Esophagus (tissue), 2 donors: Measurements from ENCODE around the gene USF3. TPM values are rescaled to one million over a fixed set of nuclear protein-coding genes. Genes with fewer than 3 reads are reported as not detected.

Experiments used
- H3K27ac ChIP-seq, 2 donors: one replicate each; pipeline ENCODE4 v1.5.1; 2013; ENCODE audit warnings: low read depth in 2 of 2, mild to moderate bottlenecking in 2 of 2, inconsistent platforms in 1 of 2, low read length in 1 of 2, moderate library complexity in 1 of 2
- H3K27me3 ChIP-seq, 2 donors: one replicate each; pipeline ENCODE4 v1.6.1; 2013; ENCODE audit warnings: low read length in 2 of 2, control low read depth in 1 of 2, mild to moderate bottlenecking in 1 of 2; ENCODE audit not compliant: insufficient read depth in 2 of 2, control insufficient read depth in 1 of 2
- H3K36me3 ChIP-seq, 2 donors: one replicate each; pipeline ENCODE4 v1.6.1; 2013; ENCODE audit warnings: low read length in 1 of 2; ENCODE audit not compliant: control insufficient read depth in 2 of 2, insufficient read depth in 2 of 2
- H3K4me1 ChIP-seq, 2 donors: one replicate each; pipeline ENCODE4 v1.6.1; 2013; ENCODE audit warnings: low read length in 1 of 2; ENCODE audit not compliant: control insufficient read depth in 2 of 2, insufficient read depth in 2 of 2
- H3K4me3 ChIP-seq, 2 donors: one replicate each; pipeline ENCODE4 v1.5.1; 2013; ENCODE audit warnings: low read length in 2 of 2, mild to moderate bottlenecking in 2 of 2, low read depth in 1 of 2, moderate library complexity in 1 of 2
- H3K9me3 ChIP-seq, 2 donors: one replicate each; pipeline ENCODE4 v1.6.1; 2013; ENCODE audit warnings: mild to moderate bottlenecking in 2 of 2, low read depth in 1 of 2, low read length in 1 of 2, moderate library complexity in 1 of 2; ENCODE audit not compliant: control insufficient read depth in 2 of 2, insufficient read depth in 1 of 2
- WGBS, 2 donors: extraction: QIAGEN DNeasy Blood & Tissue Kit; methylation state at CpG; one replicate each; pipeline ENCODE4 v1.1.7; 2013; 5-methylcytosine and 5-hydroxymethylcytosine counted together
- polyA plus RNA-seq, 2 donors: library from polyadenylated mRNA; stranded (reverse); fragments of 200-250 nt; gene quantifications; one replicate each; pipeline ENCODE4 v1.2.3, GENCODE V29; 2013
- donor health status: healthy with polysubstance abuse.
- donor health status: Bipolar disorder and iron deficiency.

Gene USF3
- polyA plus RNA-seq, 2 donors, result 2.9 to 3.8 TPM

DNA sequence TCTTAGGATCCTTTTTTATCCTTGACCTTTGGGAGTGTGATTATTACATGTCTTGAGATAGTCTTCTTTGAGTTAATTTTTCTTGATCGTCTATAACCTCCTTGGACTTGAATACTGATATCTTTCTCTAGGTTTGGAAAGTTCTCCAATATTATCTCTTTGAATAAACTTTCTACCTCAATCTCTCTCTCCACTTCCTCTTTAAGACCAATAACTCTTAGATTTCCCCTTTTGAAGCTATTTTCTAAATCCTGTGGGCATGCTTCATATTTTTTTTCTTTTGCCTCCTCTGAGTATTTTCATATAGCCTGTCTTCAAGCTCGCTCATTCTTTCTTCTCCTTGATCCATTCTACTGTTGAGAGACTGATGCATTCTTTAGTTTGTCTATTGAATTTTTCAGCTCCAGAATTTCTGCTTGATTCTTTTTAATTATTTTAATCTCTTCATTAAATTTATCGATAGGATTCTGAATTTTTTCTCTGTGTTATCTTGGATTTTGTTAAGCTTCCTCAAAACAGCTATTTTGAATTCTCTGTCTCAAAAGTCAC, 12.1 kb downstream of the USF3 start:
- Histone ChIP-seq H3K4me3 (no peak overlapping the region), H3K9me3 (no peaks in the 10 kb centered on the region), H3K27ac (no peak overlapping the region), H3K4me1 (no peaks in the 10 kb centered on the region), H3K36me3 (no peaks in the 10 kb centered on the region), H3K27me3 (no peaks in the 10 kb centered on the region)
- 93 to 94% methylated on average over 3 of the region's 3 CpGs for WGBS, 2 donors

DNA sequence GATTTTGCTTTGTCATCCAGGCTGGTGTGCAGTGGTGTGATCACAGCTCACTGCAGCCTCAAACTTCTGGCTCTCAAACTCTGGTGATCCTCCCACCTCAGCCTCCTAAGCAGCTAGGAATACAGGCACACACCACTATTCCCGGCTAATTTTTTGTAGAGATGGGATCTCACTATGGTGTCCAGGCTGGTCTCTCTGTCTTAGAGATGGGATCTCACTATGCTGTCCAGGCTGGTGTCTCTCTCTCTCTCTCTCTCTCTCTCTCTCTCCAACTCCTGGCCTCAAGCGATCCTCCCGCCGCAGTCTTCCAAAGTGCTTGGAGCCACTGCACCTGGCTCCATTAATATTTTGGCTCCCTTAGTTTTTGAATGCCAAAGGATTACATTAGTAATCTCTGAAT, 17.7 kb downstream of the USF3 start:
- no peaks in the 10 kb centered on the region for H3K27me3 ChIP-seq
- 98 to 99% methylated on average over 4 of the region's 4 CpGs for WGBS, 2 donors
- H3K36me3 ChIP-seq, result peaks cover 0 to 3% of the 10 kb centered on the region in 2 donors
- no peak overlapping the region for H3K4me3 ChIP-seq
- no peak overlapping the region for H3K27ac ChIP-seq
- no peaks in the 10 kb centered on the region for H3K4me1 ChIP-seq
- H3K9me3 ChIP-seq, result no peaks in the 10 kb centered on the region

DNA sequence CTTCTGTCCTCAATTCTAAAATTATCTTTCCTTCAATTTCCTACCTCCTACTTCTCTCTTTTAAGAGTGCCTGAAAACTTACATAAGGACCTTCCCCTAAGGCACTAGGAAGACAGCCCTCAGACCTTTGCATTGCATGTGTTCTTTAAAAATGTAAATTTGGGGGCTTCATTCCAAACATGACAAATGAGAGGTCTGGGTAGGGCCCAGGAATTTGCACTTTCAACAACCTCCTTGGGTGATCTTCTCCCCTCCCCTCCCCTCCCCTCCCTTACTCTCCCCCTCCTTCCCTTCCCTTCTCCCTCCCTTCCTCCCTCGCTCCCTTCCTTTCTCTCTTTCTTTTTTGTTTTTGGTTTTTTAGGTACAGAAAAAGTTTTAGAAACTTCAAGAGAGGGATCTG, 18.7 kb downstream of the USF3 start:
- Histone ChIP-seq H3K9me3 (no peaks in the 10 kb centered on the region), H3K4me3 (no peak overlapping the region), H3K4me1 (no peaks in the 10 kb centered on the region), H3K27ac (no peak overlapping the region), H3K27me3 (no peaks in the 10 kb centered on the region), H3K36me3 (peaks cover 2 to 3% of the 10 kb centered on the region in 2 donors)
- WGBS, 2 donors, result 100% methylated on average over 1 of the region's 1 CpG

DNA sequence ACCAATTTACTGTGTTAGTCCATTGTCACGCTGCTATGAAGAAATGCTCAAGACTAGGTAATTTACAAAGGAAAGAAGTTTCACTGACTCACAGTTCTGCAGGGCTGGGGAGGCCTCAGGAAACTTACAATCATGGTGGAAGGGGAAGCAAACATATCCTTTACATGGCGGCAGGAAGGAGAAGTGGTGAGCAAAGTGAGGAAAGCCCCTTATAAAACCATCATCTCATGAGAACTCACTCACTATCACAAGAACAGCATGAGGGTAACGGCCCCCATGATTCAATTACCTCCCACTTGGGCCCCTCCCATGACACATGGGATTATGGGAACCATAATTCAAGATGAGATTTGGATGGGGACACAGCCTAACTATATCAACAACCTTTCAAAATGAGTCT, 20.2 kb downstream of the USF3 start:
- Histone ChIP-seq H3K4me3 (no peak overlapping the region), H3K27me3 (no peaks in the 10 kb centered on the region), H3K36me3 (peaks cover 2 to 3% of the 10 kb centered on the region in 2 donors), H3K27ac (no peak overlapping the region), H3K4me1 (no peaks in the 10 kb centered on the region), H3K9me3 (no peaks in the 10 kb centered on the region)
- WGBS, 2 donors, result 88 to 94% methylated on average over 3 of the region's 3 CpGs

DNA sequence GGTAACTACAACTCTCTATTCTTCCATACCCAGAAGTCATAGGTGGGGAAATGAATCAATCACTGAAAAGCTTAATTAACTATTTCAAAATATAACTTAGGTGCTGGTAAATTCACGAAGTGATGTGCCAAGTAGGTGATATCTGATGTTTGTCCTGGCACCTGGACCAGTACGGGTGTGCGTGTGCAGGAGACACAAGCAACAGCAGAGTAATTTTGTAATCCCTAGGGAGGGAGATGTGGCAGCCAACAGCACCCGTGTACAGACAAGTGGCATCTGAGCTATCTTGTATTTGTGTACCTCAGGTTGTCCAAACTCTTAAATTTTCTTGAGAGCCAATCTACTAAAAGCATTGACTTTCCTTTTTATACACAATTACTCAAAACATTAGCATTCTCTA, 22.8 kb downstream of the USF3 start:
- H3K9me3 ChIP-seq, result no peaks in the 10 kb centered on the region
- H3K36me3 ChIP-seq, result peaks cover 2 to 3% of the 10 kb centered on the region in 2 donors
- 68 to 71% methylated on average over 4 of the region's 4 CpGs for WGBS, 2 donors
- no peak overlapping the region for H3K4me3 ChIP-seq
- H3K27ac ChIP-seq, result no peak overlapping the region
- H3K27me3 ChIP-seq, result no peaks in the 10 kb centered on the region
- no peaks in the 10 kb centered on the region for H3K4me1 ChIP-seq

DNA sequence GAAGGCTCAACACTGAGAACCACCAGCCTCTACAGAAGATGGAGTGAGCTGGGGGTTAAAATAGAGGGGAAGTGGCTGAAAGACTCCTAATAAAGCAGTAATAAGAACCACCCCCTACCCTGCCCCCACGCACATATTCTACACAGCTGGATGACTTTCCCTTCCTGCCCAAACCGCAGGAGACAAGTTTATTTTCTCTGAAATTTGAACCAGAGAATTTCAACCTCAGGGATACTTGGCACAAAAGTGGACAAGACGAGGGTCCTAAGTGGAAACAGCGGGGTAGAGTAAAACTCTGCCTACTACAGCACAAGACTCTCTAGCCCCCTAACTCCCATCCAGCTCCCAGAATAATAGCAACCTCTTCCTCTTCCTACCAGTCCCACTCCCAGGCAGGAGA, 28.4 kb downstream of the USF3 start:
- Histone ChIP-seq H3K27ac (no peak overlapping the region), H3K4me1 (no peaks in the 10 kb centered on the region), H3K27me3 (no peaks in the 10 kb centered on the region), H3K36me3 (peaks cover 0 to 2% of the 10 kb centered on the region in 2 donors), H3K4me3 (no peak overlapping the region), H3K9me3 (no peaks in the 10 kb centered on the region)
- WGBS, 2 donors, result 68 to 71% methylated on average over 4 of the region's 4 CpGs

DNA sequence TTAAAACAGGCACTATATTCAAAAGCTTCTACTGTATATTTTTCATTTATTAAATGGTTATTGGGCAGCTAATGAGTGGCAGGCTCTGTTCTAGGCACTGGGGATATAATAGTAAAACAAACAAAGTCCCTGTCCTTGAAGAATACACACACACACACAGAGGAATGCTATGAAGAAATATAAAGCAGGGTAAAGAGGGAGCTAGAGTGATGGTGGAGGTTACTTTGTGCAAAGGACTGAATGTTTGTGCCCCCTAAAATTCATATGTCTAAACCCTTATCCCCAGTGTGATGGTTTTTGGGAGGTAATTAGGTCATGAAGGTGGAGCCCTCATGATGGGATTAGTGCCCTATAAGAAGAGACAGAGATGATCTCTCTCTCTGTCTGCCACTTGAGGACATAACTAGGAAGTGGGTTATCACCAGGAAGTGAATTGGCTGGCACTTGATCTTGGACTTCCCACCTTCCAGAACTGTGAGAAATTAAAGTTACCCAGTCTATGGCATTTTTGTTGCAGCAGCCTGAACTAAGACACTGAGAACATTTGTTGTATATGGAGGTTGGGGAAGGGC, 31.8 kb downstream of the USF3 start:
- H3K9me3 ChIP-seq, result no peaks in the 10 kb centered on the region
- H3K27ac ChIP-seq, result no peak overlapping the region
- no peaks in the 10 kb centered on the region for H3K27me3 ChIP-seq
- H3K36me3 ChIP-seq, result peaks cover 9 to 16% of the 10 kb centered on the region in 2 donors
- H3K4me1 ChIP-seq, result no peaks in the 10 kb centered on the region
- H3K4me3 ChIP-seq, result no peak overlapping the region

DNA sequence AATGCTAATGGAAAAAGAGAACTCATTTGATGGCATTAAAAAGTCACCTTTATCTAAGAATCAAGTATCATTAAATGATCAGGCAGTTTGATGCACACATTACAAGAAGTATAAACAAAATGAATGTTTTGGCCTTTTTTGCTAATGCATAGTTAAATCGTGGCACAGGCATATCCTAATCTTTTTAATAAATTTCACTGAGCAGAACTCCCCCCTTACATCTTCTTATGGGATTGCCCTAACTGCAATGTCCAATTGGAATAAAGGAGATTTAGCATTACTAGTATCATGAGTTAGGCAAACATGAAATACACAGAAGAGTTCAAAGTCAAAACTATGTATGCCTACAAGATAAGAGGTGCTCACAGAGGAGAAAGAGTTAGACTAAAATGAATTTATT, 32.7 kb downstream of the USF3 start:
- H3K4me3 ChIP-seq, result no peak overlapping the region
- WGBS, 2 donors, result 45 to 65% methylated on average over 1 of the region's 1 CpG
- no peaks in the 10 kb centered on the region for H3K4me1 ChIP-seq
- H3K9me3 ChIP-seq, result no peaks in the 10 kb centered on the region
- H3K27ac ChIP-seq, result no peak overlapping the region
- H3K27me3 ChIP-seq, result no peaks in the 10 kb centered on the region
- H3K36me3 ChIP-seq, result peaks cover 14 to 18% of the 10 kb centered on the region in 2 donors

DNA sequence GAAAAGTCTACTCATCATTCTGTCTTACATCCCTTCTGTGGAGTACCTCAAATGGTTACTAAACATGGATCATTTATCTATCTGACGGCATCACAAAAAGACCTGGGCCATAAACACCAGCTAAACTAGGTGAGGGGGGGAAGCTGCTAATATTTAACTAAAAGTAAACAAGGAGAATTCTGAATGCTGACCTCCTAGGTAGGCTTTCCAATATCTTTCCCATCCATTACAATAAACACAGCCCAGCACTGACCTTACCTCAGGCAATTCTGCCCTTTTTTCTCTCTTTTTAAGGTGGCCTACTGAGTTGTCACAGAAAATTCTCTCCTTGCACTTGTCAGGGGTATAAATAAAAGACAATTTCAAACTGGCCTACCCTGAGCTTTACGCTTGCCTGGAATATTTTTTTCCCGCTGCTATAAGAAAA, 33.1 kb downstream of the USF3 start:
- no peaks in the 10 kb centered on the region for H3K4me1 ChIP-seq
- peaks cover 14 to 18% of the 10 kb centered on the region in 2 donors for H3K36me3 ChIP-seq
- no peaks in the 10 kb centered on the region for H3K9me3 ChIP-seq
- 67 to 96% methylated on average over 3 of the region's 3 CpGs for WGBS, 2 donors
- no peak overlapping the region for H3K4me3 ChIP-seq
- no peak overlapping the region for H3K27ac ChIP-seq
- no peaks in the 10 kb centered on the region for H3K27me3 ChIP-seq

DNA sequence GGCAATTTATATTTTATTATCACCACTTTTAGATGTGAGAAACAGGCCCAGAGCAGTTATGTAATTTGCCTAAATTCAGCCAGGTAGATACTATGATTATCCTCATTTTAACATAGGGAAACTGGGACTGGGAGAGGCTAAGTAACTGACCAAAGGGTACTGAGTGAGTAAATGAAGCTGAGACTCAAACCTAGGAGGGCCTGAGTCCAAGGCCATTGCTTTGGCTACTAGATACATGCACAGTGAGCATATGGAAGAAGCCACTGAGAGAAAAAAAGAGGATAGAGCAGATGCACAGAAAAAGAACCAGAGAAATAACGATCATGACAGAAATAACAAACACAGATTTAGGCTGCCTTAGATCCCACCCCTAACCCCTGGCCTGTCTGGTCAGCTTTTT, 33.6 kb downstream of the USF3 start:
- H3K36me3 ChIP-seq, result peaks cover 14 to 17% of the 10 kb centered on the region in 2 donors
- H3K4me1 ChIP-seq, result no peaks in the 10 kb centered on the region
- no peak overlapping the region for H3K27ac ChIP-seq
- H3K4me3 ChIP-seq, result no peak overlapping the region
- no peaks in the 10 kb centered on the region for H3K27me3 ChIP-seq
- no peaks in the 10 kb centered on the region for H3K9me3 ChIP-seq
- WGBS, 2 donors, result 48 to 70% methylated on average over 1 of the region's 1 CpG
